ENCODE results near the gene APP. TPM values are rescaled to one million over a fixed set of nuclear protein-coding genes. Genes with fewer than 3 reads are reported as not detected.

Gene APP
- total RNA-seq, 1 donor from 2014 or later, result 857 TPM

GRCh38 chr21:26067836-26068594 is 102.6 kb downstream of the APP start:
- DNase-seq (ENCODE audit: low spot score), result no peak

GRCh38 chr21:26064506-26064905 is 106.1 kb downstream of the APP start:
- no peak for DNase-seq (ENCODE audit: low spot score)

GRCh38 chr21:26061437-26061836 is 109.1 kb downstream of the APP start:
- DNase-seq (ENCODE audit: low spot score), result no peak

- DNase-seq (ENCODE audit: low spot score), result no peak
These were observed 110.0 kb downstream of the APP start for GRCh38 chr21:26060335-26061115.

- DNase-seq (ENCODE audit: low spot score), result no peak
These were observed 112.9 kb downstream of the APP start for GRCh38 chr21:26057477-26058170.

- DNase-seq (ENCODE audit: low spot score), result no peak
These were observed 114.7 kb downstream of the APP start for GRCh38 chr21:26055841-26056264.

GRCh38 chr21:26055010-26055409 is 115.6 kb downstream of the APP start:
- DNase-seq (ENCODE audit: low spot score), result no peak

GRCh38 chr21:26052057-26052456 is 118.5 kb downstream of the APP start:
- no peak for DNase-seq (ENCODE audit: low spot score)

GRCh38 chr21:26050857-26051256 is 119.7 kb downstream of the APP start:
- DNase-seq (ENCODE audit: low spot score), result no peak

GRCh38 chr21:26049803-26050202 is 120.8 kb downstream of the APP start:
- no peak for DNase-seq (ENCODE audit: low spot score)

- no peak for DNase-seq (ENCODE audit: low spot score)
These were observed 123.1 kb downstream of the APP start for GRCh38 chr21:26047279-26047967.

- no peak for DNase-seq (ENCODE audit: low spot score)
These were observed 126.7 kb downstream of the APP start for GRCh38 chr21:26043891-26044290.

- DNase-seq (ENCODE audit: low spot score), result no peak
These were observed 128.2 kb downstream of the APP start for GRCh38 chr21:26042181-26042876.

- no peak for DNase-seq (ENCODE audit: low spot score)
These were observed 129.0 kb downstream of the APP start for GRCh38 chr21:26041431-26042180.

- no peak for DNase-seq (ENCODE audit: low spot score)
These were observed 133.7 kb downstream of the APP start for GRCh38 chr21:26036916-26037315.

- no peak for DNase-seq (ENCODE audit: low spot score)
These were observed 138.3 kb downstream of the APP start for GRCh38 chr21:26032263-26032662.

GRCh38 chr21:26028183-26028582 is 142.4 kb downstream of the APP start:
- DNase-seq (ENCODE audit: low spot score), result no peak

- no peak for DNase-seq (ENCODE audit: low spot score)
These were observed 142.9 kb downstream of the APP start for GRCh38 chr21:26027696-26028095.

- DNase-seq (ENCODE audit: low spot score), result no peak
These were observed 144.7 kb downstream of the APP start for GRCh38 chr21:26025536-26026512.
